BLaER1 treated with 17β-estradiol and CSF1 and Interleukin-3, amounts not matched to agents 10 nM and 100 nM (cell line): Measurements from ENCODE around the gene ZNF500.

ENCODE experiments used
- H3K27ac ChIP-seq, 11 experiments: shearing (Covaris generic); formaldehyde crosslinking; 2 replicates each; pipeline ENCODE4 v1.8.1; 2022
- H3K27me3 ChIP-seq, 11 experiments: shearing (Covaris generic); formaldehyde crosslinking; 2 replicates each; pipeline ENCODE4 v1.8.1; 2022
- H3K36me3 ChIP-seq, 11 experiments: shearing (Covaris generic); formaldehyde crosslinking; 2 replicates each; pipeline ENCODE4 v1.8.1; 2022
- H3K4me1 ChIP-seq, 10 experiments: shearing (Covaris generic); formaldehyde crosslinking; 2 replicates each; pipeline ENCODE4 v1.8.1; 2022
- H3K4me2 ChIP-seq, 11 experiments: shearing (Covaris generic); formaldehyde crosslinking; 2 replicates each; pipeline ENCODE4 v1.8.1; 2022
- H3K4me3 ChIP-seq, 10 experiments: shearing (Covaris generic); formaldehyde crosslinking; 2 replicates each; pipeline ENCODE4 v1.8.1; 2022
- H3K9ac ChIP-seq, 11 experiments: shearing (Covaris generic); formaldehyde crosslinking; 2 replicates each; pipeline ENCODE4 v1.8.1; 2022
- H3K9me3 ChIP-seq, 11 experiments: shearing (Covaris generic); formaldehyde crosslinking; replicated peaks in 1 of 11; 2 replicates each; pipeline ENCODE4 v1.8.1; 2022
- H4K20me1 ChIP-seq, 11 experiments: shearing (Covaris generic); formaldehyde crosslinking; 2 replicates each; pipeline ENCODE4 v1.8.1; 2022
- Cebpa-rat ChIP-seq, 11 experiments: shearing (Covaris generic); IDR thresholded peaks; 2 replicates each; pipeline ENCODE4 v1.8.1; 2022

ZNF500 gene

GRCh38 chr16:4799171-4799855, 32.4 kb upstream of the ZNF500 start:
- H4K20me1 ChIP-seq: peaks cover 0 to 19% (median 5%) of the 10 kb centered on the region in 11 experiments; a peak in 7 of 22 replicates
- peaks cover 31 to 64% (median 46%) of the 10 kb centered on the region in 10 experiments for H3K4me1 ChIP-seq
- H3K4me2 ChIP-seq: peak overlapping the region in 10 of 11 experiments; percentile 95 to 100 (median 97); a peak in 19 of 22 replicates
- no peak for TF ChIP-seq Cebpa-rat (IDR thresholded peaks at IDR 0.05)
- peaks cover 12 to 50% (median 33%) of the 10 kb centered on the region in 11 experiments for H3K36me3 ChIP-seq
- no peaks in the 10 kb centered on the region for H3K9me3 ChIP-seq
- H3K27me3 ChIP-seq: no peaks in the 10 kb centered on the region
- peak overlapping the region in 9 of 11 experiments; percentile 62 to 89 (median 81); a peak in 17 of 22 replicates for H3K27ac ChIP-seq
- peak overlapping the region in 5 of 10 experiments; percentile 72 to 97 (median 87); a peak in 6 of 20 replicates for H3K4me3 ChIP-seq
- peak overlapping the region in 8 of 11 experiments; percentile 72 to 86 (median 81); a peak in 16 of 22 replicates for H3K9ac ChIP-seq

GRCh38 chr16:4798456-4798855, 31.5 kb upstream of the ZNF500 start:
- peak overlapping the region in 3 of 11 experiments; percentile 83 to 89 (median 89); a peak in 4 of 22 replicates for H3K27ac ChIP-seq
- H3K4me3 ChIP-seq: no peak overlapping the region
- H3K9me3 ChIP-seq: no peaks in the 10 kb centered on the region
- no peak overlapping the region for H3K9ac ChIP-seq
- H3K36me3 ChIP-seq: peaks cover 7 to 42% (median 26%) of the 10 kb centered on the region in 11 experiments; a peak in 20 of 22 replicates
- peak overlapping the region in 2 of 11 experiments; percentile 97 to 100; a peak in 2 of 22 replicates for H3K4me2 ChIP-seq
- peaks cover 0 to 10% (median 0%) of the 10 kb centered on the region in 11 experiments; a peak in 1 of 22 replicates for H4K20me1 ChIP-seq
- TF ChIP-seq Cebpa-rat (IDR thresholded peaks at IDR 0.05): no peak
- H3K4me1 ChIP-seq: peaks cover 27 to 57% (median 38%) of the 10 kb centered on the region in 10 experiments
- no peaks in the 10 kb centered on the region for H3K27me3 ChIP-seq

GRCh38 chr16:4797805-4798252, 30.9 kb upstream of the ZNF500 start:
- Histone ChIP-seq H3K9ac (no peak overlapping the region), H4K20me1 (peaks cover 0 to 10% (median 0%) of the 10 kb centered on the region in 11 experiments; a peak in 1 of 22 replicates), H3K27ac (peak overlapping the region in 3 of 11 experiments; percentile 28 to 89 (median 34); a peak in 4 of 22 replicates), H3K27me3 (no peaks in the 10 kb centered on the region), H3K9me3 (no peaks in the 10 kb centered on the region), H3K4me2 (no peak overlapping the region), H3K36me3 (peaks cover 7 to 42% (median 26%) of the 10 kb centered on the region in 11 experiments; a peak in 20 of 22 replicates), H3K4me3 (no peak overlapping the region), H3K4me1 (peaks cover 22 to 53% (median 33%) of the 10 kb centered on the region in 10 experiments)
- no peak for TF ChIP-seq Cebpa-rat (IDR thresholded peaks at IDR 0.05)

DNA sequence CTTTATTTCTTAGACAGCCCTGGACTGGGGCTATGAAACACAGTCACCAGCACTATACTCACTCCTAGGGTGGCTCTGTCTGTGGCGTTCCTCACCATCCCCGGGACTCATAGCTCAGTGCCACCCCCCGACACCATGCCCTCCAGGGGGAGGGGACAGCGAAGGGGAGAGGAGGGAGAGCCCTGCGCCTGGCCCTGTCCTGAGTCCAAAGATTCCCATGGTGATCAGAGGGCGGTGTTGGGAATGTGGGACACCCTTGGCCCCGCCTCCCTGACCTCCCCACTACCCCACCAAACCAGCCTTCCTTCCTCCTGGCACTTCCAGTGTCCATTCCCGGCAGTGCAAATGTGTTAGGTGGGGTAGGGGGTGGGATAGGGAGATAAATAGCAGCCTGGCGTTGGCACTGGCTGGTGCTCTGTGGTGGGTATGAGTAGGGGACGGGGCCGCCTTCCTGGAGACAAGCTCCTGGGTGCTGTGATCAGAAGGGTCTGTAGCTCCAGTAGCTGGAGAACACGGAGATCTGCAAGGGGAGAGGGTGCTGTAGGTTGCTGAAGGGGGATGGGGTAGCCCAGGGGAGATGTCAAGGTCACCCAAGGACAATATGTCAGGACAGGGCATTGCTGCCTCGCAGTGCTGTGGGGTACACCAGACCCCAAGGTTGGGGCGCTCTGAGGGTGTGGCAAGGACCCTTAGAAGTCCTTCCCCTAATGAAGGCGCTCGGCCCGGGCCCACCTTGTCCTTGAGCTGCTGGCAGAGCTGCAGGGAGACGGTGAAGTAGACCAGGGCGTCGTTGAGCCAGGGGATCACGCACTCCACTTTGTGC, 30.2 kb upstream of the ZNF500 start:
- Histone ChIP-seq H3K27ac (peak overlapping the region in 6 of 11 experiments; percentile 23 to 89 (median 33); a peak in 9 of 22 replicates), H3K9me3 (no peaks in the 10 kb centered on the region), H3K36me3 (peaks cover 7 to 42% (median 26%) of the 10 kb centered on the region in 11 experiments; a peak in 20 of 22 replicates), H3K4me3 (no peak overlapping the region), H3K4me1 (peaks cover 22 to 53% (median 33%) of the 10 kb centered on the region in 10 experiments), H3K4me2 (no peak overlapping the region), H4K20me1 (peaks cover 0 to 10% (median 0%) of the 10 kb centered on the region in 11 experiments; a peak in 1 of 22 replicates), H3K9ac (no peak overlapping the region), H3K27me3 (no peaks in the 10 kb centered on the region)
- TF ChIP-seq Cebpa-rat (IDR thresholded peaks at IDR 0.05): no peak

DNA sequence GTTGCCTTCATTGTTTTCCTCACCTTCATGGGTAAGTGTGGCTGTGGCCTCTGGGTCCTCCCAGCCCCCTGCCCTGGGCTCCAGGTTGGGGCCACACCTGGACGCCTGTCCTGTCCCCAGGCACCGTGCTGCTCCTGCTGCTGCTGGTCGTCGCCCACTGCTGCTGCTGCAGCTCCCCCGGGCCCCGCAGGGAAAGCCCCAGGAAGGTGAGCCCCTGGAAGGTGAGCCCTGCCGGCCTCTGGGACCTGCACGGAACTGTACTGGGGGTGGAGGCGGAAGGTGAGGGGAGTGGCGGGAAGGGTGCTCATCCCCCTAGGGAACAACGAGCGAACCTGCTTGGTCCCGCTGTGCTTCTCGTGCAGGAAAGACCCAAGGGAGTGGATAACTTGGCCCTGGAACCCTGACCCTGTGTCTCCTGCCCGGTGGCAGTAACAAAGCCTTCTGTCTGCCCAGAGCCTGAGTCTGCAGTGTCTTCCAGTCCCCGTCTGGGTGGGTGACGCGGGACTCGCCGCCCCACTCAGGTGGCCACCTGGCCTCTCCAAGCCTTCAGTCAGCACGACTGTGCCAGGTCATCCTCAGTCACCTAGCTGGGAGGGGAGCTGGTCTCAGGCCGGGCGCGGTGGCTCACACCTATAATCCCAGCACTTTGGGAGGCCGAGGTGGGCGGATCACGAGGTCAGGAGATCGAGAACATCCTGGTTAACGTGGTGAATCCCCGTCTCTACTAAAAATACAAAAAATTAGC, 29.0 kb upstream of the ZNF500 start:
- TF ChIP-seq Cebpa-rat (IDR thresholded peaks at IDR 0.05): no peak
- no peak overlapping the region for H3K4me2 ChIP-seq
- H3K27ac ChIP-seq: no peak overlapping the region
- H3K4me3 ChIP-seq: no peak overlapping the region
- H3K4me1 ChIP-seq: peaks cover 16 to 52% (median 33%) of the 10 kb centered on the region in 10 experiments
- no peak overlapping the region for H3K9ac ChIP-seq
- no peaks in the 10 kb centered on the region for H3K27me3 ChIP-seq
- peaks cover 7 to 42% (median 26%) of the 10 kb centered on the region in 11 experiments; a peak in 20 of 22 replicates for H3K36me3 ChIP-seq
- peaks cover 0 to 10% (median 0%) of the 10 kb centered on the region in 11 experiments; a peak in 1 of 22 replicates for H4K20me1 ChIP-seq
- H3K9me3 ChIP-seq: no peaks in the 10 kb centered on the region

DNA sequence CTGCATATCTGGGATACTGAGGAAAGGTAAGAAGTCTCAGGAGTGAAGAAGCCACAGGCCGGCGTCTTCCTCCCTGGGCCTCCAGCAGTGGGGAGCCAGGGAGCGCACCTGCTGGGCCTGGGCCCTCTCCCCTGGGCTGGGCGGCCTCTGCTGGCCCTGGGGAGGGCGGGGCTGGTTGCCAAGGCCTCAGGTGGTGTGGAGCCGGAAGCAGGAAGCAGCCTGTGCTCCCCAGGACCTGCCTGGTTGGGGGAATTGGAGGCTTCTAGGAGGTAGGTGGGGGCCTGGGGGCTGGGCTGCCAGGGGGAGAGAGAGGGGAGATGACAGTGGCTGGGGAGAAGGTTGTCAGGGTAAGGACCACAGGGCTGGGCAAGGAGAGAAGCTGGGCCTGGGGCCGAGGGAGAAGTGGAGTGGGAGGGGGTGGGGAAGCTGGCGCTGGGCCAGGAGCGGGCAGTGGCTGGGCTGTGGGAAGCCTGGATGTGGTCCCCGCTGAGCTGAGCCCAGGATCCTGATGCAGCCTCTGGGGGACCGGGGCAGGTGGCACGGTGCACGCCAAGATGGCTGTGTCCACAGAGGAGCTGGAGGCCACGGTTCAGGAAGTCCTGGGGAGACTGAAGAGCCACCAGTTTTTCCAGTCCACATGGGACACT, 28.3 kb upstream of the ZNF500 start, which contains the start of gene SMIM22:
TSS of gene SMIM22 (plus strand) at position 189 of the 647 bp plus-strand sequence. CDS start at position 555, 366 bp downstream.
- H3K4me2 ChIP-seq: no peak within 1 kb of the TSS
- H3K9ac ChIP-seq: no peak within 1 kb of the TSS
- no peak for TF ChIP-seq Cebpa-rat (IDR thresholded peaks at IDR 0.05)
- no peak within 1 kb of the TSS for H3K27ac ChIP-seq
- no peaks in the 10 kb centered on the region for H3K9me3 ChIP-seq
- H3K4me1 ChIP-seq: peaks cover 15 to 52% (median 33%) of the 10 kb centered on the region in 10 experiments
- H3K27me3 ChIP-seq: no peaks in the 10 kb centered on the region
- peaks cover 7 to 42% (median 26%) of the 10 kb centered on the region in 11 experiments; a peak in 20 of 22 replicates for H3K36me3 ChIP-seq
- H3K4me3 ChIP-seq: no peak within 1 kb of the TSS
- H4K20me1 ChIP-seq: peaks cover 0 to 10% (median 0%) of the 10 kb centered on the region in 11 experiments; a peak in 1 of 22 replicates

DNA sequence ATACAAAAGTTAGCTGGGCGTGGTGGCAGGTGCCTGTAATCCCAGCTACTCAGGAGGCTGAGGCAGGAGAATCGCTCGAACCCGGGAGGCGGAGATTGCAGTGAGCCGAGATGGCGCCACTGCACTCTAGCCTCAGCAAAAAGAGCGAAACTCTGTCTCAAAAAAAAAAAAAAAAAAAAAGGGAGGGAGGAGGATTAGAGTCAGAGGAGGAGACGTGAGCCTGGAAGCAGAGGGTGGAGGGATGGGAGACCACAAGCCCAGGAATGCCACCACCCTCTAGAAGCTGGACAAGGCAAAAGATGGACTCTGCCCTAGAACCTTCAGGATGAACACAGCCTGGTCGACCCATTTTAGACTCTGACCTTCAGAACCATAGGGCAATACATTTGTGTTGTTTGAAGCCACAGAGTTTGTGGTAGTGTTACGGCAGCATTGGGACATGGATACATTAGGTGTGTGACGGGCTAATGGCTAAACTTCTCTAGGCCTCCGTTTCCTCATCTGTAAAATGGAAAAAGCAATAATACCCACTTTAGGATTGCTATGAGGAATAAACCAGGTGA, 26.1 kb upstream of the ZNF500 start:
- H3K9me3 ChIP-seq: no peaks in the 10 kb centered on the region
- TF ChIP-seq Cebpa-rat (IDR thresholded peaks at IDR 0.05): no peak
- H4K20me1 ChIP-seq: peaks cover 0 to 10% (median 0%) of the 10 kb centered on the region in 11 experiments; a peak in 1 of 22 replicates
- no peak overlapping the region for H3K27ac ChIP-seq
- no peak overlapping the region for H3K4me2 ChIP-seq
- no peak overlapping the region for H3K9ac ChIP-seq
- no peaks in the 10 kb centered on the region for H3K27me3 ChIP-seq
- peaks cover 5 to 24% (median 11%) of the 10 kb centered on the region in 11 experiments; a peak in 19 of 22 replicates for H3K36me3 ChIP-seq
- H3K4me3 ChIP-seq: no peak overlapping the region
- H3K4me1 ChIP-seq: peaks cover 9 to 55% (median 38%) of the 10 kb centered on the region in 10 experiments; a peak in 19 of 20 replicates
